ENCODE results near the gene TMEM43.
A peak's percentile ranks its signal among the peaks of the same experiment; 100 is the strongest.

Gene TMEM43

GRCh38 chr3:14152963-14153355 lies 28.1 kb downstream of the TMEM43 start:
- no peak for DNase-seq

GRCh38 chr3:14153663-14154062 lies 28.8 kb downstream of the TMEM43 start:
- no peak for DNase-seq

- DNase-seq, result no peak
Observed at GRCh38 chr3:14154276-14154675, 29.4 kb downstream of the TMEM43 start.

DNA sequence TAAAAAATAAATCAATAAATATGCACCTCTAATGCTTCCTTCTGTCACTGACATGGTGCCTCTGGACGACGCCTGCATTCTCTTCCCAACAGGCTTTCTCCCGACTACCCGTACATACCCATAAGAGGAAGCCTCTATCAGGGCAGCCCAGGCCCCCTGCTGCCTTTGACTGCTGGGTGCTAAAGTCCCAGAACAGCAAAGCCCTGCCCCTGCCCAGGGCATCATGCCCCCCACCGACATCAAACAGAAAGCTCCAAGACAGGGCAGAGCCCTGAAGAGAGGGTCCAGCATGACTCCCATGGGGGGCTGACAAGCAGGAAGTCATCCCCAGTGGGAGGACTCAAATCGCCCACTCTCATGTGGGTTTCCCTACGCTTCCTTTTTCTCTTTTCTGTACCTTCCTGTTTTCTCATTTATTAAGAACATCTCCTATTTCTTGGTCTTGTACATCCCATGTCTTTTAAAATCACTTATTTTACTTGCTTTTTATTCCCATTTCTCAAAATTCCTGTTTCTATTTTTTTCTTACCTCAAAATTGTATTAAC lies 30.1 kb downstream of the TMEM43 start:
- DNase-seq, result no peak

DNA sequence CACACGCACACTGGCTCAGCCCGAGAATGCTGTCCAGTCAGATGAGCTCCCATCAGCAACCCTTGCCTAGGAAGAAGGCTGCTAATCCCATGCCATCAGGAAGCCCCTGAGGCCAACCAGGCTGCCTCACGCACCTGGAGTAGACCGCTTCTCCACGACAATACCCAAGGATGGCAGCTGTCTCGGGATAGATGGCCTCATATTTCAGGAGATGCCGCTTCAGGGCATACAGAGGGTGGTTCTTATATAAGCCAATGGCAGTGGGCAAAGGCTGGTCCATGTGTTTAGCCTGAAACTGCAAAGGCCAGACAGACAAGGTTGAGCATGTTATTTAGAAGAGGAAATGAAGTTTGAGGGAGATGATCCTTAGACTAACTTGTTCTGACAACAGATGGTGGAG lies 31.3 kb downstream of the TMEM43 start:
- no peak for DNase-seq

- DNase-seq, result no peak
Observed at GRCh38 chr3:14156843-14157561, 32.1 kb downstream of the TMEM43 start.

GRCh38 chr3:14157951-14158350 lies 33.1 kb downstream of the TMEM43 start:
- no peak for DNase-seq

GRCh38 chr3:14158370-14158769 lies 33.5 kb downstream of the TMEM43 start:
- no peak for DNase-seq

- DNase-seq, result no peak
Observed at GRCh38 chr3:14159426-14159825, 34.6 kb downstream of the TMEM43 start.

DNA sequence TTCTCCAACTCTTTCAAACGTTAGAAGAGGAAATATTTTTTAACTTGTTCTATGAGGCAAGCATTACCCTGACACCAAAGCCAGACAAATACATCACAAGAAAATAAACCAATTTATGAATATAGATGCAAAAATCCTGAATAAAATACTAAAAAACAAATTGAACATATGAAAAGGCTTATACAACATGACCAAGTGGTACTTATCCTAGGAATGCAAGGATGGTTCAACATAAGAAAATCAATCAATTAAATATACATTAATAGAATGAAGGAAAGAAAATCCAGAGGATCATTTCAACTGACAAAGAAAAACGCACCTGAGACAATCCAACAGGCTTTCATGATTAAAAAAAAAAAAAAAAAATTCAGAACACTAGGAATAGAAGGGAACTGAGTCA lies 36.4 kb downstream of the TMEM43 start:
- no peak for DNase-seq

- DNase-seq, result no peak
Observed at GRCh38 chr3:14162178-14162577, 37.3 kb downstream of the TMEM43 start.

GRCh38 chr3:14166877-14167603 lies 42.2 kb downstream of the TMEM43 start:
- DNase-seq, result no peak

- no peak for DNase-seq
Observed at GRCh38 chr3:14169435-14169834, 44.6 kb downstream of the TMEM43 start.

GRCh38 chr3:14169871-14170270 lies 45.0 kb downstream of the TMEM43 start:
- DNase-seq, result no peak

DNA sequence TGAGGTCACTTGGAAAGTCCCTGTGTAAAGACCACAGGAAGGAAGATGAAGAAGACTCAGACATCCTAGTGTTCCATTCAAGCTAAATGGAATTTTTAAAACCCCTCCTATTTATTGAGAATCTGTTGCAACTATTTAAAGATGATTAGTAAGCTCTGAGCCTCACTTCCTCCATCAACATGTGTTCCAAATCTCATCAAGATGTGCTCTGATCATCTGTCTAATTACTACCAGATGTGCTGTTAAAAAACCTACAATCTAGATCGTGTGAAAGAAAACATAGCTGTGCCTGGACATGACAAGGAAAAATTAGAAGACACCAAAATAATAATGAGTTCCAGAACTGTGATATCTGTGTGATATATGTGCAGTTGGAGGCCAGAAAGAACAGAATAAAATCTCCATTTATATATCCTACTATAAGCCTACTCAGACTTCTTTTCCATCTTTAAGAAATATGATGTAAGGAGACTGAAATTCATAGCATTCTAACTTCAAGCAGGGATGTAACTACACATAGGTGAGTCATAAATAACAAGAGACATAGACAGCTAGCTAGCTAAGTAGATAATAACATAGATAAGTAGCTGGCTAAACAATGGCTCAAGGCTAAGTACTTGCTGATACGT lies 45.8 kb downstream of the TMEM43 start:
- DNase-seq, result no peak

DNA sequence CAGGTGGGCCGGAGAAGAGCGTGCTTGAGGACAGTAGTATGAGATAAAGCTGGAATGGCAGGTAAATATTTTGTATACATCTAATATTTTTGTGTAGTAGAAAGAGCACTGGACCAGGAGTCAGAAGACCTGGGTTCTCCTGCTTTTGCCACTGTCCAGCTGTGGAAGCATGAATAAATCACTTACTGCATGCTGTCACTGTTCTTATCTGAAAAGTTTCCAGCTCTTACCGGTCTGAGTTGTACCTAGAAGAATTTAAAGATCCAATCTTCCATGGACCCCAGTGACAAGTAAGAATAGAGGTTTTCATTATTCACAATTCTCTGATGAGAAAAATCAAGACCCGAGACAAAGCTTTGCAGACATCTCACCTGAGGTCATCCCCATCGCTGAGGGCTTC lies 47.6 kb downstream of the TMEM43 start:
- DNase-seq, result no peak

GRCh38 chr3:14174483-14174882 lies 49.6 kb downstream of the TMEM43 start:
- DNase-seq, result no peak

DNA sequence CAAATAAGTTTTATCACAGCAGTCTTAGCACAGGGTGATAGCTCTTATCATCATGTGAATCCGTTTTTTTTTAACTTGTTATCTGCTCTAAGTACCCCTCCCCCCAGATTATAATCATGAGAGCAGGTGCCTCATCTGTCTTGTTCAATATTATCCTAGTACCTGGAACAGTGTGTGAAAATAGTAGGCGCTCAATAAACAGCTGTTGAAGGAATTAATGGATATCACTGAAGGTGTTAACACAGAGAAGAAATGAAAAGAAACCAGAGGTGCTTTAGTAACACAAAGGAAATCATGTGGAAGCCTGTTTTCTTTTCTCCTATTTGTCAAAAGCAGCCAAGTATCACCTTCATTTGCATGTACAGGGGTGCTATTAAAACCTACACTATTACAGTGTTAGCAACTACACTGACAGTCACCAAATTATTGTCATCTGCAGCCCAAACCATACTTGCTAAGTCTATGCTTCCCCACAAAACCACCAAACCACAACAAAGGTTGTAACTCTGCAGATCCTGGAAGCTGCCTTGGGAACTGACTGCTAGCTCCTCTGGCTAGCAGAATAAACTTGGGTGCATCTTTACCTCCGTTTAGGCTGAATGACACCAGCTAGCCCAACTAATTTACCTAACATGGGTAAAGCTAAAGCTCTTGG lies 50.7 kb downstream of the TMEM43 start:
- DNase-seq, result peak; percentile 32

DNA sequence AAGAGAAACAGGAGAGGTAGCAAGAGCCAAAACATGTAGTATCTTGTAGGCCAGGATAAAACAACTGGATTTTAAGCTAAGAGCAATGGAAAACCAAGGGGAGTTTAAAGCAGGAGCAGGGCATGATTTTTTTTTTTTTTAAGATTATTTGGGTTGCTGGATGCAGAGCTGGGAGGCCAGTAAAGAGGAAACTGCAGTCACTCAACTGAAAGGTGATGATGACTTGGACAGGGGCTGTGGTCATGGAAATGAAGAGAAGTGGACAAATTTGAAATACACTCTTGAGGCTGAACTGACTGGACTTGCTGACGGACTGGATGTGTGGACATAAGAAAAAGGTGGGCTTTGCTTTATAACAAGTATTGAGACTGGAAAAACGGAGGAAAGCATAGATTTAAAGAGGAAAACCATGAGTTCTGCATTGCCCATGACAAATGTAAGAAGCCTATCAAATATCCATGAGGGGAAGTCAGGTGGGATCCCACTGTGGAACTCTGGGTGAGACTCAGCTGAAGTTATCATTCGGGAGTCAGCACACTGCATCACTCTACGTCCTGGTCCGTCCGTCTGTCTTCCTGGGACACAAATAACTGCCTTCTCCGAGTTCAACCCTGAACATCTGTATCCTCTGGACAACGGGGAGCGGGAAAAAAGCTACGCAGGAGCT lies 52.9 kb downstream of the TMEM43 start:
- DNase-seq, result no peak

- DNase-seq, result peak; percentile 98
Observed at GRCh38 chr3:14178247-14179113, 53.6 kb downstream of the TMEM43 start, which contains the start of the genes LSM3 and XPC. TSS of gene LSM3 (plus strand) at chr3:14178817. CDS start at chr3:14178861, 44 bp downstream. TSS of gene XPC (minus strand) at chr3:14178601. CDS start at chr3:14178568, 33 bp downstream.

DNA sequence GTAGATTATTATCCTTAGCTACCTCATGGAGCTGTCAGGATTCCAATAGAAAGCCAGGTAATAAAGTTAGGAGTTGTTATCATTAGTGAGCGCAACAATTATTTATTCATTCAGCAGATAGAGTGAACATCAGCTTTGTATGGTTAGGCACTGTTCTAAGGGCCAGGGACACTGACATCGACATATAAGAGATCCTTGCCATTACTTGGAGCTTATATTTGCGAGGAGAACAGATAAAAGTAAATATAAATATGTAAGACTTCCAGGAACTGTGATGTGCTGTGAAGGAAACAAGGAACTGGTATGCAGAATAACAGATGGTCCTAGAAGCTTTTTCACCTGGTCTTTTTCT lies 54.2 kb downstream of the TMEM43 start:
- DNase-seq, result no peak

GRCh38 chr3:14179795-14180194 lies 54.9 kb downstream of the TMEM43 start:
- DNase-seq, result no peak

Data from effector CD8-positive, alpha-beta T cell (primary cell).